Cardiac muscle cell (in vitro differentiated cells and primary cell): ENCODE data around the gene GOLGA6C. TPM values are rescaled to one million over a fixed set of nuclear protein-coding genes. Genes with fewer than 3 reads are reported as not detected.
"Not testable (repeated sequence)": the region's sequence is repeated elsewhere in the genome, so short reads cannot be mapped to it uniquely, and the experiment has no call there.

Experiments used
- DNase-seq, 2 donors: peaks; one replicate each; pipeline versions ENCODE4 v3.0.0 to v3.0.0-alpha.2; 2010 to 2017; ENCODE audit warnings: low read depth in 1 of 2, low spot score in 1 of 2
- H3K27ac ChIP-seq: fragments of 200-600 bp; sonication (generic); 2 replicates; pipeline ENCODE4 v1.5.1; 2016
- H3K27me3 ChIP-seq: fragments of 200-600 bp; sonication (generic); 2 replicates; pipeline ENCODE4 v1.6.0; 2016; ENCODE audit warnings: control low read depth
- H3K36me3 ChIP-seq: fragments of 200-600 bp; sonication (generic); 2 replicates; pipeline ENCODE4 v1.5.1; 2016; ENCODE audit warnings: control low read depth
- H3K4me1 ChIP-seq: fragments of 200-600 bp; sonication (generic); 2 replicates; pipeline ENCODE4 v1.8.1; 2017; ENCODE audit warnings: low read depth, mild to moderate bottlenecking, mixed run types
- H3K4me3 ChIP-seq: fragments of 200-600 bp; sonication (generic); 2 replicates; pipeline ENCODE4 v1.5.1; 2016; ENCODE audit warnings: mild to moderate bottlenecking
- H3K9me3 ChIP-seq: fragments of 200-600 bp; sonication (generic); 2 replicates; pipeline ENCODE4 v1.5.1; 2017; ENCODE audit warnings: low read depth, mild to moderate bottlenecking, control low read depth
- CTCF ChIP-seq: IDR thresholded peaks from 2 replicates; pipeline ENCODE4 v1.5.1; 2012; ENCODE audit warnings: low read depth, mild to moderate bottlenecking, low read length
- polyA plus RNA-seq: library from polyadenylated mRNA; unstranded; fragments of >200 nt; fragmentation: Nextera tagmentation; extraction: Ambion mirVana; gene quantifications from 2 replicates; pipeline ENCODE4 v1.2.1, GENCODE V29; 2016
- total RNA-seq: library from RNA; depleted of rRNA; stranded (reverse); fragments of >200 nt; gene quantifications from 2 replicates; pipeline ENCODE4 v1.2.3, GENCODE V29; 2016

Gene GOLGA6C
- total and polyA plus RNA-seq, 2 experiments from 2014 or later = 0.09 TPM; not detected in 1

GRCh38 chr15:75298541-75299310 lies 40.6 kb downstream of the GOLGA6C start:
- H3K27ac ChIP-seq, H3K27me3 ChIP-seq, H3K36me3 ChIP-seq, H3K9me3 ChIP-seq, DNase-seq, H3K4me3 ChIP-seq, H3K4me1 ChIP-seq: not testable (repeated sequence)

GRCh38 chr15:75299311-75299688 lies 41.2 kb downstream of the GOLGA6C start:
- not testable (repeated sequence) for H3K9me3 ChIP-seq

GRCh38 chr15:75300026-75300425 lies 41.9 kb downstream of the GOLGA6C start:
- not testable (repeated sequence) for DNase-seq, H3K9me3 ChIP-seq, H3K27me3 ChIP-seq, H3K36me3 ChIP-seq, H3K4me1 ChIP-seq, H3K4me3 ChIP-seq, H3K27ac ChIP-seq

More at GRCh38 chr15:75299311-75299688, 41.2 kb downstream of the GOLGA6C start:
- H3K27me3 ChIP-seq, H3K4me1 ChIP-seq, DNase-seq, H3K36me3 ChIP-seq, H3K27ac ChIP-seq, H3K4me3 ChIP-seq: not testable (repeated sequence)
- peak; percentile 44 for TF ChIP-seq CTCF

- no peaks in the 10 kb centered on the region for H3K4me1 ChIP-seq
- no peak for TF ChIP-seq CTCF
- H3K27me3 ChIP-seq = peaks cover 3% of the 10 kb centered on the region
- H3K4me3 ChIP-seq = no peak overlapping the region
- H3K9me3 ChIP-seq = no peaks in the 10 kb centered on the region
- H3K27ac ChIP-seq = no peak overlapping the region
- H3K36me3 ChIP-seq = no peaks in the 10 kb centered on the region
- no peak for DNase-seq
Observed at GRCh38 chr15:75302318-75302717, 44.2 kb downstream of the GOLGA6C start.

- not testable (repeated sequence) for H3K4me3 ChIP-seq, DNase-seq, H3K27me3 ChIP-seq, H3K9me3 ChIP-seq, H3K27ac ChIP-seq, H3K4me1 ChIP-seq, H3K36me3 ChIP-seq
Observed at GRCh38 chr15:75302753-75303152, 44.6 kb downstream of the GOLGA6C start.

- Histone ChIP-seq H3K4me3 (no peak overlapping the region), H3K9me3 (no peaks in the 10 kb centered on the region), H3K4me1 (no peaks in the 10 kb centered on the region), H3K27ac (no peak overlapping the region), H3K36me3 (no peaks in the 10 kb centered on the region), H3K27me3 (peaks cover 26% of the 10 kb centered on the region)
- DNase-seq = no peak
- no peak for TF ChIP-seq CTCF
Observed at GRCh38 chr15:75306188-75306587, 48.1 kb downstream of the GOLGA6C start.

GRCh38 chr15:75307778-75308390 lies 49.8 kb downstream of the GOLGA6C start:
- Histone ChIP-seq H3K27me3 (peaks cover 27% of the 10 kb centered on the region), H3K9me3 (no peaks in the 10 kb centered on the region), H3K4me1 (no peaks in the 10 kb centered on the region), H3K4me3 (no peak overlapping the region), H3K36me3 (no peaks in the 10 kb centered on the region), H3K27ac (no peak overlapping the region)
- TF ChIP-seq CTCF = peak; percentile 42
- peak; percentile 26 to 57 for DNase-seq
